ENCODE measurements around the gene AHCYL2.

GRCh38 chr7:129245533-129245932, 20.7 kb downstream of the AHCYL2 start:
- TF ChIP-seq CTCF (conservative IDR thresholded peaks at IDR 0.05; ENCODE audit: low read depth in 2 of 2) (no peak), ZNF331 (CRISPR knock-in tag; IDR thresholded peaks at IDR 0.05; ENCODE audit: low read depth) (no peak), EZH2phosphoT487 (IDR thresholded peaks at IDR 0.05; ENCODE audit: unreplicated experiment) (no peak), REST (IDR thresholded peaks at IDR 0.05; ENCODE audit: unreplicated experiment) (no peak), POLR2AphosphoS5 (IDR thresholded peaks at IDR 0.05; ENCODE audit: low read depth) (no peak)

Measured in GM23338 (cell line).